ENCODE measurements around the gene POU2AF3.

The POU2AF3 gene

DNA sequence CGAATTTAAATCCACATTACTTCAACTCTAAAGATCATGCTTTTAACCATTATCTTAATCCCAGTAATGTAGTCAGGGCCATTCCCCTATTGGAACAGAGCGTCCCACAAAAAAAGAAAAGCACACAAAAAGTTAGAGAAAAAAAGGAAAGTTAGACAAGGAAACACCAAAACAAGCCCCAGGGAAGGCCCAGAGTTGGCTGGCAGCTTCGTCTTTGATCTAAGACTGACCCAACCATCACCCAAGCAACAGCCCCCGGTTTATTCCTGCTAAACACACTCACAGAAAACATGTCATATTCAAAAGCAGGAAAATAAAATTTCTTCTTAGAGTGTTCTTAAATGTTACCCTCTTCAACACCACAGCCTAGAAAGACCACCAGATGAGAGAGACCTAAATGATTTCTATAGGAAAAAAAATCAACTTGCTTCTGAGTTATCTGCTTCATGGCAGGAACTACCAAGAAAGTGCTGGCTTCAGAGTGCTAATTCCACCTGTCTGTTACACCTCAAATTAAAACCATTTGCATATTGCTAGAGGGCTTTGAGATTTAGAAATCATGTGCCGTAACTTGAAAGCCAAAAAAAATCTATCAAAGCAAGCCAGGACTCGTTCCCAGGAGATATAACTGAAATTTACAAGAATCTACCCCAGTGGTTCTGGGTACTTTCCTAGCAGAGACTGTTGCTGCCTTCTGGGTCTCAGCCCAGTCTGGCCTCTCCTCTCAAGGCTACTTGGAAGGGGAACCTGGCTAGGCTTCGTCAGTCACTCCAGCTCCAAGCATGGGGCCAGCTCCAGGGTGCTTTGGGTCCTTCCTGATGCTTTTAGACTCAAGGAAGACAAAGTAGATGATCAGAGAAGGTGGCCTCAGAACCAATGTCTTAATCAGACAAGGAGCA lies 31.2 kb downstream of the POU2AF3 start:
- DNase-seq = peak; percentile 47 to 73

- DNase-seq = no peak
Measured at GRCh38 chr11:111330234-111330893, 32.0 kb downstream of the POU2AF3 start.

DNA sequence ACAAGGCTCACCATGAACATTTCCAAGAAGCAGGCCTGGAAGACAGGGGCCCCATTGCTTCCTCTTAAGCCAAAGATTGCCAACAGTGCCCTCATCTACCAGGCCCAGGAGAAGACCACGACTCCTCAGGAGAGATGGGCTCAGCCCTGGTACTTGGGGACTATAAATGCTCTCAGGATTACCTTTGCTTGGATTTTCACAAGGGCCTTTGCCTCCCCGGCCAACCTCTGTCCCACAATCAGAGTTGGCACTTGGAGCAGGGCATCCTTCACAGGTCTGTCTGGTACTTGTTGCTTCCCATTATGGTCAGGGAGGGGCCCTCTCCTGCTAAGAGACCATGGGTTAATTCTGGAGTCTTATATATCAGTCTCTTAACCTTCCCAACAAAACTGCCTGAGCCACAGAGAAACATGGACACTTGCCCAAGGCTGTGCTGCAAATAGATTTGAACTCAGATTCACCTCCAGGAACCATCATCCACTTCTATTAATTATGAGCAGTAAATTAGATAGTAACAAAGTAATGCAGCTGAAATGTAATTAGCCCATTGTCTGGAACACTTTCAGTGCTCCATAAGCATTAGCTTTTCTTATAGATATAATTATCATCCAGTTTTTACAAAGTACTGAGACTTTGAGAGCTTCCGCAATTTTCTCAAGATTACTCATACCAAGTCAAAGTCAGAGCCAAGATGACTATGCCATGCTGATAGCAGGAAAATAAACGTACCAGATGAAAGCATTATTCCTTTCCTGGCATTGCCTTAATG lies 33.5 kb downstream of the POU2AF3 start:
- no peak for DNase-seq

- DNase-seq = peak; percentile 99 to 100
Measured at GRCh38 chr11:111334532-111335502, 36.5 kb downstream of the POU2AF3 start.

- peak in 1 of 2 experiments; percentile 76 for DNase-seq
Measured at GRCh38 chr11:111335549-111335948, 37.2 kb downstream of the POU2AF3 start.

DNA sequence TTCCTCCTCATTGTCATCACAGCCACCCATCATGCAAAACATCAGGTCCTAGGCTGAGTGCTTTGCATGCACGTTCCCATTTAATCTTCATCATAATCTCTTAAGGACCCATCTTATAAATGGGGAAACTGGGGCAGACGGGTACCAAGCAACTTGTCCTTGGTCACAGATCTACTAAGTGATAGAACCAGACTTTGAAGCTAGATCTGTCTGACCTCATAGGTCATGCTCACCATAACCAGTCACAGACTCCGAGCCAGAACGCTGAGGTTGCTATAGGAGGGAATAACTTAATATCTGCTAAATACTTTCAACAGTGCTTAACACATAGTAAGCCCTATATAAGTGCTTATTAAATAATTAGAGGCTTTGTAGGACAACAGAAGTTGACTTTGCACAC lies 37.7 kb downstream of the POU2AF3 start:
- peak; percentile 81 to 87 for DNase-seq

DNA sequence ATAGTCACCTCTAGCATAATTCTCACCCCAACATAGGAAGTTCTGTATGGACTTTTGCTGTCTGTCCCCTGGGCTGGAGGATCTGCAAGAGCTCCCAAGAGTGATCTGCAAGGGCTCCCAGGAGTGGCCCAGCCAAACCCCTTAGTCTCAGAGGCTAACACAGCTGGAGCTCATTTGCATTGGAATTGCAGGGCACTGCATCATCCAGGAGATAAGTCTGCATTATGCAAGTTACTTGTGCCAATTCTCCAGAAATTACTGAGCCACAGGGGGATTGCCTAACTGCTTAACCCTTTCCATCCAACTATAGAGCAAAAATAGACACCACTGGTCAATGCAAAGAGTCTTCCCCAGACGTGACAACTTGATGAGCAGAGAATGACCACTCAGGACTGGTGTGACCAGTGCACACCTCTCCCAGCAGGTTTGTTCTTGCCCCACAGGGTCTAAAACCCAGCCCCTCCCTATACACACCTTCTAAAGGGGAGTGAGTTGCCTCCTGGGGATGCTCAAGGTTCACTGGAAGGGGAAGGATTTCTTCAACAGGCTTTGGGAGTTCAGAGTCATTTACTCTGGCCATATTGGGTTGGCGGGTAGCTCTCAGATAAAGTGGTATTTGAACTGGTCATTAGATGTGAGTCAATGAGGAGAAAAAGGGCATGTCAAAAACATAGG lies 38.4 kb downstream of the POU2AF3 start:
- peak; percentile 95 to 98 for DNase-seq

GRCh38 chr11:111339758-111340388 lies 41.5 kb downstream of the POU2AF3 start:
- DNase-seq = no peak

GRCh38 chr11:111342329-111342728 lies 44.0 kb downstream of the POU2AF3 start:
- no peak for DNase-seq

GRCh38 chr11:111344032-111344431 lies 45.7 kb downstream of the POU2AF3 start:
- no peak for DNase-seq

- DNase-seq = no peak
Measured at GRCh38 chr11:111347002-111347722, 48.8 kb downstream of the POU2AF3 start.

DNA sequence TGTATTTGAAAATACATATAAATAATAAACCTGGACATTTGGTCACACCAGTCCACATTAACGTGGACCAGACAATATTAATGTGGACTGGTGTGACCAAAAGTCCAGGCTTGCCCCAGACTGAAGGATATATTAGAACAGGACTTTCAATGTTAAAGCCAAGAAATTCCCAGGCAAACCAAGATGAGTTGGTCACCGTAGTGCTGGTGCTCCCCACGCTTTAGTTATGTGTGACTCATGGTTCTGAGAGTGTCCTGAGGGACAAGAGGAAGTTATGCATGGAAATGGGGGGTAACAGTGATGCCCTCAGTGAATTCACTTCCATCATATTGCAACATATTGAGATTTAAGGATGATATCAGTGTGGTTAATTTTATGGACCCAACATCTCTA lies 49.4 kb downstream of the POU2AF3 start:
- no peak for DNase-seq

GRCh38 chr11:111348147-111348546 lies 49.8 kb downstream of the POU2AF3 start:
- no peak for DNase-seq

DNA sequence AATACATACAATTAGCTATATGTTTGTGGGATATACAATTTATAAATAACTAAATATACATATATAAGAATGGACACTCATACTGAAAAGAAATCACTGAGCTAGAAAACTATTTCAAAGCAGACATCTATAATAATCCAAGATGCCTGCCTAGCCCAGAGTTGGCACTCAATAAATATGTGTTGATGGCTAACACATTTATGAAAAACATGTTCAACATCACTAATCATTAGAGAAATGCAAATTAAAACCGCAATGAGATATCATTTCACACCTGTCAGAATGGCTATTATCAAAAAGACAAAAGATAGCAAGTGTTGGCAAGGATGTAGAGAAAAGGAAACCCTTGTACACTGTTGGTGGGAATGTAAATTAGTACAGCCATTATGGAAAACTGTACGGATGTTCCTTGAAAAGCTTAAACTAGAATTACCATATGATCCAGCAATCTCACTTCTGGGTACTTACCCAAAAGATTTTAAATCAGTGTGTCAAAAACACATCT lies 50.9 kb downstream of the POU2AF3 start:
- peak; percentile 34 to 45 for DNase-seq

DNA sequence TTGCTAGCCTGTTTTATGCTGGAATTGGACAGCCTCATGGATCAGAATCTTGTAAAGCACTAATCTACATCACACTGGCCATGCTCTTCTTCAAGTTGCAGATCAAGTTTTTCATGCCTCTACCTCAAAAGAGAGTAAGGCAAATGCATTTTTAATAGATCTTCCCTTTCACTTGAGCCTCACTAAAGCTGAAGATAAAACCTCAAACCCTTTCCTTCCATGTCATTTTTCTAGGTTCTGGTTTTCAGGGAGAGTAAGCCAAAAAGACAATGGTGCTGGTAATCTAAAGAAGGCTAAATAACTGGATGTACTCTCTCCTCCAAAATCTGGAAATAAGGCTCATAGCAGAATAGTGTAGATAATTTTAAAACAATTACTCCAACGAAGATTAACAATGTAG lies 52.5 kb downstream of the POU2AF3 start:
- no peak for DNase-seq

DNA sequence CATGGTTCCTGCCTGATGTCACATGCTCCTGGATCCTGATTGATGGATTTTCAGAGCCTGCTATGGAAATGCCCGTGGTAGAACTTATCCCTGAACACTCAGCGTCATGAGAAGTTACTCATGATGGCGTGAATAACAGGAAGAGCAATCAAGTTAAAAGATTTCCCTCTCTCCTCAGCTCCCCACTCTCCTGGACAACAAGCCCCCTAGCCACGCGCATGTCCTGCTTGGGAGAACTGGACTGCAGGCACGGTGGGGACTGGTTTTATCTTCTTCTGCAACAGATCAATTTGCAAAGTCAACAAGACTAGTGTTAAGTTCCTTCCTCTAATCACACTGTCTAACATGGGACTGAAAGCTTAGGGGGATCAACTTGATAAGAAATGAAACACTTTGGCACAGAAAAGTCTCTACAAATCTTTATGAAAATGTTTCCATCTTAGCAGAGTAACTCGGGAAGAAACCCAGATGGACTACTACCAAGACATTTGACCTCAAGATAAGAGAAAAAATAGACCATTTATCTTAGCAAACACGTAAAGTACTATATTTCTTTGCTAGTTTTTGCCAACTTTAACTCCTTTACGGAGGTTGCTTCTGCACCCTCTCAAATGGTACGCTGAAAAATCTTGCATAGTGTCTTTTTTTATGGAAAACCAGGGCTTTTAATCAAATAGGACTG lies 53.2 kb downstream of the POU2AF3 start:
- DNase-seq = peak in 1 of 2 experiments; percentile 42

- no peak for DNase-seq
Measured at GRCh38 chr11:111352231-111352746, 53.9 kb downstream of the POU2AF3 start.

DNA sequence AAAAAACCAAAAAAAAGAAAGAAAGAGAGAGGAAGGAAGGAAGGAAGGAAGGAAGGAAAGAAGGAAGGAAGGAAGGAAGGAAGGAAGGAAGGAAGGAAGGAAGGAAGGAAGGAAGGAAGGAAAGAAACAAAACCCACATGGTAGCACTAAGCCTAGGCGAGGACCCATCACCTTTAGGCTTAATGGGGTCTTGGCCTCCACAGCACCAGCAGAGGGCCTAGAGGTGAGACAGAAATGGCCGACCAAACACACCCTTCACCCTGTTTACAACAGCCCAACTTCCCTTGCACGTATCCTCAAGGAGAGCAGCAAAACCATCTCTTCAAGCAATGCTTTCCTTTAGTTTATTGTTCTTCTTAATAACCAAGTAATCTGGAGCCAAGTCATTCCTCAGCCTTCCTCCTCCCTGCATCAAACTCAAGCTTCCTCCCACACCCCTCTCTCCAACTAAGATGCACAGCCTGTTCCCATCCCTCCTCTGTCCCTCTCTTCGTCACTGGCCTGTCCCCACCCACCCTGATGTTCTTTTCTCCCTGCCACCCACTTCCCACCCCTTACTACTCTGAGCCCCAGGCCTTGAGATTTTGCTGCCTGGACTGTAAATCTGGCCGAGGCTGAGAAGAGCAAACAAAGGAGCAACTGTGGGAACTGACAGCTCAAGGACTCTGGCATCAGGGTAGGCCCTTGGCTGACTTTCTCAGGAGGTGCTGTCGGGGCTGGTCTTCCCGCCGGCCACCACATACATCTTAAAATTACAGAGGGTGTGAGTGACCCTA lies 54.8 kb downstream of the POU2AF3 start:
- DNase-seq = no peak

Data from NCI-H526 (cell line).